ENCODE data around the gene PRKAG3.

Gene PRKAG3

GRCh38 chr2:218814540-218815243 is 16.9 kb downstream of the PRKAG3 start:
- DNase-seq (ENCODE audit: low read depth): no peak

GRCh38 chr2:218813771-218814460 is 17.7 kb downstream of the PRKAG3 start:
- DNase-seq (ENCODE audit: low read depth): no peak

- no peak for DNase-seq (ENCODE audit: low read depth)
Measured at GRCh38 chr2:218812861-218813260, 18.7 kb downstream of the PRKAG3 start.

- no peak for DNase-seq (ENCODE audit: low read depth)
Measured at GRCh38 chr2:218812096-218812815, 19.3 kb downstream of the PRKAG3 start.

GRCh38 chr2:218811382-218811781 is 20.2 kb downstream of the PRKAG3 start:
- DNase-seq (ENCODE audit: low read depth): no peak

- no peak for DNase-seq (ENCODE audit: low read depth)
Measured at GRCh38 chr2:218810256-218810655, 21.3 kb downstream of the PRKAG3 start.

GRCh38 chr2:218809515-218809914 is 22.1 kb downstream of the PRKAG3 start:
- no peak for DNase-seq (ENCODE audit: low read depth)

DNA sequence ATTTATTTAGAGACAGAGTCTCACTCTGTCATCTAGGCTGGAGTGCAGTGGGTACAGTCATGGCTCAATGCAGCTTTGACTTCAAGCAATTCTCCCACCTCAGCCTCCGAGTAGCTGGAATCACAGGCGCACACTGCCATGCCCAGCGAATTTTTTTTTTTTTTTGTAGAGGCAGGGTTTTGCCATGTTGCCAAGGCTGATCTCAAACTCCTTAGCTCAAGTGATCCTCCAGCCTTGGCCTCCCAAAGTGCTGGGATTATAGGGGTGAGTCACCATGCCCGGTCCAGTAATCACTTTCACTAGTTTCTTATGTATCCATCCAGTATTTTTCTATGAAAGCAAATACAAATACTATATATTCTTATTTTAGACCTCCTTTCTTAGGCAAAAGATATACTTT is 24.0 kb downstream of the PRKAG3 start:
- no peak for DNase-seq (ENCODE audit: low read depth)

DNA sequence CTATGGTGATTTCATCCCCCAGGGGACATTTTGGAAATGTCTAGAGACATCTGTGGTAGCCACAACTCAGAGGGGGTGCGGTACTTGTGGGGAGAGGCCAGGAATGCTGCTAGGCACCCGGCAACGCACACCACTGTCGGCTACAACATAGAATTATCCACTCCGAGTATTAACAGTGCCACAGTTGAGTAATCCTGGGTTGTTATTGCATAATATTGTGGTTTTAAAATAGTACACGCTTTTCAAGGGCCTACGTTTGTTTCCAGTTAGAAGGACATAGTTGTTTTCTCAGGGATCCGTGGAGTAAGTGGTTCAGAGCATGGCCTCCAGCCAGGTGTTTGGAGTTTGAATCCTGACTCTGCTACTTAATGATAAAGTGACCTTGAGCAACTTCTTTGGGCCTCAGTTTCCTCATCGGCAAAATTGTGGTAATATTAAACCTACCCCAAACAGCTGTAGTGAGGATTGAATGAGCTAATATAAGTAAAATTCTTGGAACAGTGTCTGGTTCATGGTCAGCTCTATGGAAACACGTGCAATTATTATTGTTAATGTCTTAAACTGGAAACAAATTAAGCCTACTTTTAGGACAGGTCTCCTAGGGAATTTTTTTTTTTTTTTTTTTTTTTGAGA is 25.1 kb downstream of the PRKAG3 start:
- DNase-seq (ENCODE audit: low read depth): no peak

GRCh38 chr2:218805627-218806026 is 26.0 kb downstream of the PRKAG3 start:
- no peak for DNase-seq (ENCODE audit: low read depth)

- DNase-seq (ENCODE audit: low read depth): no peak
Measured at GRCh38 chr2:218804817-218805216, 26.8 kb downstream of the PRKAG3 start.

DNA sequence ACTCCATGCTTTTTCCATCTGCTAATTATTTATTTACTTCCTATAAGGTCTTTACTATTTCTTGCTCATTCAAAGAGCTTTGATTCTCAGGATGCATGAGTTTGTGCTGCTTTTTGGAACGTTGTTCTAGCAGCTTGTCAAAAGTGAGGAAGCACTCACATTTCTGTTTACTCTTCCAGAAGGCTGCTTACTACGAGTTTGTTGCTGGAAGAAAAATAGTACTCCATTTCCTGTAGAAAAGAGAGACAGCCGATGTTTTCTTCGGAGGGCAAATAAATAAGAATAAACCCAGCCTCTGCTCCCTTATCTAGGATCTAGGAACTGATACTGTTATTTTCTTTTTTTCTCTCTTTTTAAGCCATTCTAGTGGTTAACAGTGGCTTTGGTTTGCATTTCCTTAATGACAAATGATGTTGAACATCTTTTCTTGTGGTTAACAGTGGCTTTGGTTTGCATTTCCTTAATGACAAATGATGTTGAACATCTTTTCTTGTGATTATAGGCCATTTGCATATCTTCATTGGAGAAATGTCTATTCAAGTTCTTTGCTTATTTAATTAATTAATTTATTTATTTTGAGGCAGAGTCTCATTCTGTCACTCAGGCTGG is 29.1 kb downstream of the PRKAG3 start:
- no peak for DNase-seq (ENCODE audit: low read depth)

DNA sequence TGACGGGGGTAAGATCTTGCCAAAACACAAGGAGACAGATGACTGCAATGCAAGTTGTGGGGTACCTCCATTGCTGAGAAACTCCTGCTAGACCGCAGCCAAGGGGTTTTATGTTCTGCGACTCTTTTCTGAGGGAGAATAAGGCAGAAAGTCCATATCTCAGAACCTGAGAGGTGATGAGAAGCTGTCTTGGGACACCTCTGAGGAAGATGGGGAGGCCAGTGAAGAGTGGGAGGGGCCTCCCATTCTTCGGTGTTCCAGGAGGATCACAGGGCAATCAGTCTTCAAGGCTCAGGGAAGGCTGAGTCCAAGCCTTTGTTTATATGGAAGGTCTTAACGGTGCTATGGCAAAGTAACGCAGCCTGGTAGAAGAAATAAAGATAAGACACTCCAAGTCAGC is 31.6 kb downstream of the PRKAG3 start:
- no peak for DNase-seq (ENCODE audit: low read depth)

GRCh38 chr2:218798767-218799504 is 32.7 kb downstream of the PRKAG3 start:
- no peak for DNase-seq (ENCODE audit: low read depth)

GRCh38 chr2:218796691-218797090 is 34.9 kb downstream of the PRKAG3 start:
- DNase-seq (ENCODE audit: low read depth): no peak

GRCh38 chr2:218792433-218792832 is 39.2 kb downstream of the PRKAG3 start:
- no peak for DNase-seq (ENCODE audit: low read depth)

DNA sequence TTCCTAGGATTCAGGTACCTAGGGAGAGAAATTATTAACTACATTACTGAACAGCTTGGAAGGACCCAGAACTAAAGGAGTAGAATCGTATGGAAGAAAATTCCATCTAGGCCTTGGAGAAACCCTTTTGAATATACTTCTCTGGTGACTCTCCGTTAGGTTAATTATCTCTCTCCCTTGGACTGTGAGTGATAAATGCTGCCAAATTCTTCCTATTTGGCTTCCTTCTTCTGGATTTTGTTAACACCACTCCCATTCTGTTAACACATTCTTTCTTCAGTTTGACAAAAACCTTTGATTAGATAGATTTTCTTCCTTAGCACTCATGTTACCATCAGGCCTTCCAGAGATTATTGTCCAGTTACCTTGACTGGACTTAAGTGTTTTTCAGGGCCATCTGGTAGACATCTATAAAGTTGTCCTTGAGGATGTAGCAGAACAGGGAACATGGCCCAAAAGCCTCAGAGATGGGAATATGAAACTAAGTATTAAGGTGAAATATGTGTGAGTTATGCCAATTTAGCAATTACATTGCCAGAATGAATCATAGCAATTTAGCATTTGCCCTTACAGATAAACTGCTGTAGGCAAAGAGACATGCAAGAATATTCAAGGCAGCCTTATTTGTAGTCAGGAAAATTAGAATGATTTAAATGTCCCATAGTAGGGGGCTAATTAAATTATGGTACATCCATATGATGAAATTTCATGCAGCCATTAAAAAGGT is 42.9 kb downstream of the PRKAG3 start:
- no peak for DNase-seq (ENCODE audit: low read depth)

- DNase-seq (ENCODE audit: low read depth): no peak
Measured at GRCh38 chr2:218786133-218786532, 45.5 kb downstream of the PRKAG3 start.

DNA sequence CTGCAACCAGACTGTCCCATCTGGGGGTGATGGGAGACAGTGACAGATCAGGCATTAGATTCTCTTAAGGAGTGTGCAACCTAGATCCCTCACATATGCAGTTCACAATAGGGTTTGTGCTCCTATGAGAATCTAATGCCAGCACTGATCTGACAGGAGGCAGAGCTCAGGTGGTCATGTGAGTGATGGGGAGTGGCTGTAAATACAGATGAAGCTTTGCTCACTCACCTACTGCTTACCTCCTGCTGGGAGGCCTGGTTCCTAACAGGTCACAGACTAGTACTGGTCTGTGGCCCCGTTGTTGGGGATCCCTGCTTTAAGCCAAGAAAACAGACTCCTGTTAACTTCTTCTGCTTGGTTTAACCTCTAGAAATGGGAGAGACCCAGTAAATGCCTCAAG is 46.5 kb downstream of the PRKAG3 start:
- DNase-seq (ENCODE audit: low read depth): no peak

- no peak for DNase-seq (ENCODE audit: low read depth)
Measured at GRCh38 chr2:218783688-218784087, 47.9 kb downstream of the PRKAG3 start.

DNA sequence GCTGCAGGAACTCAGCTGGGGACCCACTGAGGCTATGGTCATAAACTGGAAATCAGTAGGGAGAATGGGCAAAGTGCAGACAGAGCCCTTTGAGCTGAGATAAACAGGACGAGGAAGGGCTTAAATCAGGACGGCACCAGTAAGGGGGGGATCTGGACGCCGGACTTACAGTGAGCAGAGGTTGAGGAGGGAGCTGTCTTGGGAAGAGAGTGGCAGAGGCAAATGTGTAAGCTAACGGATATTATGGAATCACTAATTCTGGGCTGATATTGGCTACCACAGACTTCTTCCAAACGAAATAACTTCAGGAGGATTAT is 49.1 kb downstream of the PRKAG3 start:
- no peak for DNase-seq (ENCODE audit: low read depth)

Measured in activated T-cell treated with anti-CD3 and anti-CD28 coated beads for 1 hour (primary cell).